Measurements from ENCODE around the gene CACFD1. TPM values are rescaled to one million over a fixed set of nuclear protein-coding genes. Genes with fewer than 3 reads are reported as not detected.
A peak's percentile ranks its signal among the peaks of the same experiment; 100 is the strongest.

CACFD1 gene
- total RNA-seq, 4 donors from 2014 or later, result 2.3 to 21.6 (median 5.2) TPM

GRCh38 chr9:133505901-133506652, 46.3 kb downstream of the CACFD1 start:
- Histone ChIP-seq H3K4me1 (peaks cover 0 to 18% of the 10 kb centered on the region in 2 donors), H3K36me3 (no peaks in the 10 kb centered on the region), H3K27me3 (no peaks in the 10 kb centered on the region), H3K27ac (peak overlapping the region in 1 of 2 donors; percentile 21), H3K9me3 (peaks cover 0 to 12% of the 10 kb centered on the region in 2 donors), H3K4me3 (no peak overlapping the region)
- intact Hi-C loops (cut with DNase I; ENCODE audit: low total_unique reads), result no loop called here
- DNase-seq, result peak; percentile 41 to 69
- TF ChIP-seq CTCF (IDR thresholded peaks at IDR 0.05) (no peak), POLR2A (IDR thresholded peaks at IDR 0.05) (no peak)

DNA sequence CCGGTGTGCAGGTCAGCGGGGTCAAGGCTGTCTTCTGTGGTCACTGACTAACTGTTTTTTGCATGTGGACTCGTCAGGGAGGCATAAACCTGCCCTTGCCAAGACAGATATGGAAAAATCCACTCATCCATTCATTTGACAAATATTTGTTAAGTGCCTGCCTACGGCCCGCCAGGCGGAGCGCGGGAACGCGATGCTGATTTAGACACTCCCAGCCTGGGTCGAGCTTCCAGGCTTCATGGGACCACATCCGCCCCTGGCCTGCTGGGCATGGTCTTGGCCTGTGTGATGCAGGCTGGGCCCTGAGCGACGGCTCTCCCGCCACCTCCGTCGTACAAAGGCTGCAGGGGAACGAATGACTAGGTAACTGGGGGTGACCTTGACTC, 46.9 kb downstream of the CACFD1 start:
- intact Hi-C loops (cut with DNase I; ENCODE audit: low total_unique reads), result no loop called here
- Histone ChIP-seq H3K4me1 (peaks cover 0 to 18% of the 10 kb centered on the region in 2 donors), H3K27me3 (no peaks in the 10 kb centered on the region), H3K4me3 (no peak overlapping the region), H3K36me3 (no peaks in the 10 kb centered on the region), H3K9me3 (peaks cover 0 to 12% of the 10 kb centered on the region in 2 donors), H3K27ac (no peak overlapping the region)
- TF ChIP-seq CTCF (IDR thresholded peaks at IDR 0.05) (no peak), POLR2A (IDR thresholded peaks at IDR 0.05) (no peak)
- peak in 1 of 2 donors; percentile 43 for DNase-seq

DNA sequence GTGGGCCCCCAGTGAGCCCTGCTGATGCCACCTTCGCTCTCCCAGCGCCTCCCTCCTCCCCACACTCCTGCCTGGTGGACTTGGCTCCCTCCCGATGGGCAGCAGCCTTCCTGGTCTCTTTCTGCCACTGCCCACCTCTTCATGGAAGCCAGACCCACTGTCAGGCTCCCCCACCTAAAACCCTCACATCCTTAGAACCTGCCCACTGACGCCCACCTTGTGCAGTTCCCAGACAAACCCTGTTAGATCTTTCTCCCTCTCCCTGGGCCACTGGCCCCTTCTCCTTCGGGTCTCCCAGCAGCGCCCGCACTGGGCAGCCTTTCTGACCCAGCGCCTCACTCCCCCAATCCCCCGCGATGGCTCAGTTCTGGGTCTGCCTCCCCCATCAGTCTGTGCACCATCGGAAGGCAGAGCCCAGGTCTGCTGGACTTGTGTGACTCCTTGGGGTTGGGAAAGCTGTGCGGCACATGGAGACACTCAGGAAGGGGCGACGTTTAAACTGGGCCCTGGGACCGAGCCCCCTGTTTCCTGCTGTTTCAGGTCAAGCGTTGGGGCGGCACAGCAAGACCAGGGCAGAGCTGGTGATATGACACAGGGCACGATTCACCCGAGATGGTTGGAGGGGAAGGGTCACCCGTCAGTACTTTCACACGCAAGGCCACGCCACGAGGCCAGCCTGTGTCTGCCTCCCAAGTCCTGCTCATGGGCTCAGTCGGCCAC, 47.6 kb downstream of the CACFD1 start:
- Histone ChIP-seq H3K27me3 (no peaks in the 10 kb centered on the region), H3K9me3 (peaks cover 0 to 5% of the 10 kb centered on the region in 2 donors), H3K36me3 (no peaks in the 10 kb centered on the region), H3K27ac (no peak overlapping the region), H3K4me3 (no peak overlapping the region), H3K4me1 (peaks cover 0 to 18% of the 10 kb centered on the region in 2 donors)
- no peak for TF ChIP-seq POLR2A (IDR thresholded peaks at IDR 0.05)
- TF ChIP-seq CTCF (IDR thresholded peaks at IDR 0.05), result no peak
- intact Hi-C loops (cut with DNase I; ENCODE audit: low total_unique reads), result no loop called here
- no peak for DNase-seq

DNA sequence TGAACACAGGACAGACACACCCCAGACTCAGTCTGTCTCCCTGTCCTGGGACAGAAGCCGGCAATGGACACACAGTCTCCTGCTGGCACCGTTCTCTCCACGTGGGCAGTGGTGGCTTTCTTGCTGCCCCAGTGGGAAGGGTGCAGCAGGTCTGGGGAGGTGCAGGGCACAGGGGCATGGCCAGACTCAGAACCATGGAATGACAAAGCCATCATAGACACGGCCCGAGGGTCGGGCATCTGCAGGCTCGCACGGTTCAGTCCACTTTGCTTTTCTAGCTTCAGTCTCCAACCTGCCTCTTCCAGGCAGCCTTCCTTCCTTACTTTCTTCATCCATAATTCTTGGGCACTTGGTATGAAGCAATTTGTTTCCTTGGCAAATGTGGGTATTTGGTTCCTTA, 48.3 kb downstream of the CACFD1 start:
- Histone ChIP-seq H3K36me3 (no peaks in the 10 kb centered on the region), H3K27me3 (no peaks in the 10 kb centered on the region), H3K4me1 (peaks cover 0 to 18% of the 10 kb centered on the region in 2 donors), H3K27ac (no peak overlapping the region), H3K9me3 (no peaks in the 10 kb centered on the region), H3K4me3 (no peak overlapping the region)
- DNase-seq, result no peak
- intact Hi-C loops (cut with DNase I; ENCODE audit: low total_unique reads), result no loop called here
- TF ChIP-seq CTCF (IDR thresholded peaks at IDR 0.05), result no peak
- TF ChIP-seq POLR2A (IDR thresholded peaks at IDR 0.05), result no peak

Measured in uterus (tissue), 4 donors.